Endodermal cell (in vitro differentiated cells): ENCODE data around the gene HACE1. TPM values are rescaled to one million over a fixed set of nuclear protein-coding genes. Genes with fewer than 3 reads are reported as not detected.
A peak's percentile ranks its signal among the peaks of the same experiment; 100 is the strongest.

Source experiments
- DNase-seq: peaks from one replicate; pipeline ENCODE4 v3.0.0-alpha.2; 2017
- H3K27ac ChIP-seq: 2 replicates; pipeline ENCODE4 v1.5.1; 2013; ENCODE audit warnings: mild to moderate bottlenecking, low read depth, low read length, moderate library complexity
- H3K27me3 ChIP-seq: 2 replicates; pipeline ENCODE4 v1.6.1; 2013; ENCODE audit warnings: mild to moderate bottlenecking, low read length, moderate library complexity; ENCODE audit not compliant: insufficient read depth, control insufficient read depth, poor library complexity, severe bottlenecking
- H3K36me3 ChIP-seq: 2 replicates; pipeline ENCODE4 v1.7.0; 2013; ENCODE audit warnings: mild to moderate bottlenecking, low read length, moderate library complexity; ENCODE audit not compliant: control insufficient read depth, insufficient read depth
- H3K4me1 ChIP-seq: one replicate; pipeline ENCODE4 v1.7.0; 2013; ENCODE audit warnings: low read length; ENCODE audit not compliant: control insufficient read depth, insufficient read depth
- H3K4me3 ChIP-seq: 2 replicates; pipeline ENCODE4 v1.5.1; 2013; ENCODE audit warnings: mild to moderate bottlenecking, low read length, moderate library complexity
- H3K9ac ChIP-seq: 2 replicates; pipeline ENCODE4 v1.6.1; 2013; ENCODE audit warnings: mild to moderate bottlenecking, low read length, moderate library complexity; ENCODE audit not compliant: poor library complexity, severe bottlenecking; ENCODE audit errors: extremely low read depth
- H3K9me3 ChIP-seq: 2 replicates; pipeline ENCODE4 v1.6.1; 2013; ENCODE audit warnings: mild to moderate bottlenecking, low read length, moderate library complexity; ENCODE audit not compliant: control insufficient read depth
- H3K27ac Mint-ChIP-seq: 2 replicates; pipeline ENCODE4 v1.8.0; 2020; ENCODE audit warnings: mixed read lengths
- H3K27me3 Mint-ChIP-seq: 2 replicates; pipeline ENCODE4 v1.8.0; 2021; ENCODE audit warnings: mild to moderate bottlenecking, mixed read lengths; ENCODE audit not compliant: insufficient read depth
- H3K36me3 Mint-ChIP-seq: 2 replicates; pipeline ENCODE4 v1.8.0; 2020; ENCODE audit warnings: low read depth, mixed read lengths
- H3K4me1 Mint-ChIP-seq: 2 replicates; pipeline ENCODE4 v1.8.0; 2020; ENCODE audit warnings: mixed read lengths
- H3K4me3 Mint-ChIP-seq: 2 replicates; pipeline ENCODE4 v1.8.0; 2020; ENCODE audit warnings: mild to moderate bottlenecking, moderate library complexity, mixed read lengths
- H3K9me3 Mint-ChIP-seq: 2 replicates; pipeline ENCODE4 v1.8.0; 2020; ENCODE audit warnings: mild to moderate bottlenecking, mixed read lengths
- WGBS, 2 experiments: methylation state at CpG; one replicate each; pipeline versions ENCODE4 v1.1.5 to v1.1.7; 2013; ENCODE audit warnings: missing lambda C conversion rate in 2 of 2, mixed read lengths in 1 of 2; ENCODE audit not compliant: insufficient coverage in 1 of 2, insufficient read length in 1 of 2; 5-methylcytosine and 5-hydroxymethylcytosine counted together
- total RNA-seq, 2 donors: library from RNA; stranded (reverse); fragmentation: NEBNext Ultra II Directional in 1 of 2; extraction: Animal tissue kit (Norgen Biotek cat#: 25700) in 1 of 2; gene quantifications; 2 replicates in 1 of 2; 3 replicates in 1 of 2; pipeline ENCODE4 v1.2.1, GENCODE V29; 2021
- TF ChIP-seq, protein P1 (sequence below): fragments of 200-600 bp; sonication (generic); conservative IDR thresholded peaks from 2 replicates; pipeline ENCODE4 v1.5.0; 2021; ENCODE audit warnings: antibody characterized with exemption, mild to moderate bottlenecking

The HACE1 gene
- total RNA-seq, 2 donors from 2014 or later, result 23.7 to 30.1 TPM

DNA sequence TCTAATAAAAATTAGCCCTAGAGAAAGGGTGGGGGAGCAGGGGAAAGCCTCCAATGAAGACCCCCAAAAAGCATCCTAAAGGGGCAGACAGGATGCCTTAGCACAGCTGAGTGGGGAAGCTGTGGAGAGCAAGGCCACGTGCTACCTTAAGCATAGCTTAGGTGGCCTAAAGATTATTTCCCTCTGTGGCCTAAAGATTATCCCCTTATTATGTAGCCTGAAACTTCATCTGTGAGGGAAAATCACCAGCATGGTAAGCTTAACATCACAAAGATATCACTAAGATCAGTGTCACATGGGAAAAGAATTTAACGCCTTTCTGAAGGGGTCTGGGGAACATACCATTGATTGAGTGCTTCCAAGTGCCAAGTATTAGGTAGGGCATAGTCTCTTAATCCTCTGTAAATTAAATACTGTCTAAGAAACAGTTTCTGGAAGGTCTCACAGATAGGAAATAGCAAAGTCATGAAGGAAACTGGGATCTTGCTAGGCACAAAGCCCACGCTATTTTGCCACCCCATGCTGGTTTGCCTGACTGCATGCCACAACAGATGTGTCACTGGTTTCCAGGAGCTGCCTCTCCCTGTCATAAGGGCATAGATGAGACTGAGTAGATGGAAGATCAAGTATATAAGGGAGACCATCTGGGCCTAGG, 170.0 kb downstream of the HACE1 start:
- 42 to 53% methylated on average over 1 to 3 of the region's 3 CpGs for WGBS, 2 experiments
- Histone ChIP-seq H3K4me1 (peaks cover 5% of the 10 kb centered on the region), H3K36me3 (no peaks in the 10 kb centered on the region), H3K27ac (no peak overlapping the region), H3K9me3 (no peaks in the 10 kb centered on the region), H3K9ac (no peak overlapping the region), H3K4me3 (no peak overlapping the region), H3K27me3 (no peaks in the 10 kb centered on the region)
- H3K9me3 Mint-ChIP-seq, result no peaks in the 10 kb centered on the region
- H3K4me3 Mint-ChIP-seq, result no peak overlapping the region
- TF ChIP-seq, protein P1, sequence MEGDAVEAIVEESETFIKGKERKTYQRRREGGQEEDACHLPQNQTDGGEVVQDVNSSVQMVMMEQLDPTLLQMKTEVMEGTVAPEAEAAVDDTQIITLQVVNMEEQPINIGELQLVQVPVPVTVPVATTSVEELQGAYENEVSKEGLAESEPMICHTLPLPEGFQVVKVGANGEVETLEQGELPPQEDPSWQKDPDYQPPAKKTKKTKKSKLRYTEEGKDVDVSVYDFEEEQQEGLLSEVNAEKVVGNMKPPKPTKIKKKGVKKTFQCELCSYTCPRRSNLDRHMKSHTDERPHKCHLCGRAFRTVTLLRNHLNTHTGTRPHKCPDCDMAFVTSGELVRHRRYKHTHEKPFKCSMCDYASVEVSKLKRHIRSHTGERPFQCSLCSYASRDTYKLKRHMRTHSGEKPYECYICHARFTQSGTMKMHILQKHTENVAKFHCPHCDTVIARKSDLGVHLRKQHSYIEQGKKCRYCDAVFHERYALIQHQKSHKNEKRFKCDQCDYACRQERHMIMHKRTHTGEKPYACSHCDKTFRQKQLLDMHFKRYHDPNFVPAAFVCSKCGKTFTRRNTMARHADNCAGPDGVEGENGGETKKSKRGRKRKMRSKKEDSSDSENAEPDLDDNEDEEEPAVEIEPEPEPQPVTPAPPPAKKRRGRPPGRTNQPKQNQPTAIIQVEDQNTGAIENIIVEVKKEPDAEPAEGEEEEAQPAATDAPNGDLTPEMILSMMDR, result no peak
- H3K27me3 Mint-ChIP-seq, result no peaks in the 10 kb centered on the region
- peak; percentile 83 for DNase-seq
- H3K27ac Mint-ChIP-seq, result peak overlapping the region; percentile 83
- no peaks in the 10 kb centered on the region for H3K36me3 Mint-ChIP-seq
- H3K4me1 Mint-ChIP-seq, result peaks cover 8% of the 10 kb centered on the region

DNA sequence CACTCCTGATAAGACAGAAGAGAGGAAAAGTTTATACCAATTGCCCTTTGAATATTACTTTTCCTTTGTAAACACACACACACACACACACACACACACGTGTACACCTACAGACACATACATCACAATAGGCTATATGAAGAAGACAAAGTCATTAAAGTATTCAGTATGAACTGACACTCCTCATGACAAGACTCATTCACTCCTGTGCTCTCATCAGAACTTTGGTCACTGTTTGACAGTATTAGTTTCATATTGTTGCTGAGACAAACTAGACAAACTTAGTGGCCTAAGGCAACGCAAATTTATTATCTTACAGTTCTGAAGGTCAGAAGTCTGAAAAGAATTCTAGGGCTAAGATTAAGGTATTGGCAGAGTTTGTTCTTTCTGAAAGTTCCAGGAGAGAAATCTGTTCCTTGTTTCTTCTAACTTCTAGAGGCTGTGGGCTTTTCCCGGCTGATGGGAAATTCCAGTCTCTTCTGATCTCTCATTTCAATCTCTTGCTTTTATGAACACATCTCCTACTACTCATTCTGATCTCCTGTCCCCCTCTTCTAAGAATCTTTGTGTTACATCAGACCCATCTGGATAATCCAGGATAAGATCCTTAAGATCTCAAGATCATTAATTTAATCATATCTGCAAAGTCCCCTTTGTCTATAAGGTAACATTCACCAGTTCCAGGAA, 171.3 kb downstream of the HACE1 start:
- WGBS, 2 experiments, result 86 to 90% methylated on average over 2 to 3 of the region's 3 CpGs
- Mint-ChIP-seq H3K27me3 (no peaks in the 10 kb centered on the region), H3K36me3 (no peaks in the 10 kb centered on the region), H3K4me3 (no peak overlapping the region), H3K4me1 (peaks cover 13% of the 10 kb centered on the region), H3K9me3 (no peaks in the 10 kb centered on the region), H3K27ac (no peak overlapping the region)
- no peak for DNase-seq
- Histone ChIP-seq H3K36me3 (no peaks in the 10 kb centered on the region), H3K27ac (no peak overlapping the region), H3K27me3 (no peaks in the 10 kb centered on the region), H3K9ac (no peak overlapping the region), H3K9me3 (no peaks in the 10 kb centered on the region), H3K4me1 (peaks cover 5% of the 10 kb centered on the region), H3K4me3 (no peak overlapping the region)
- TF ChIP-seq, protein P1, result no peak

DNA sequence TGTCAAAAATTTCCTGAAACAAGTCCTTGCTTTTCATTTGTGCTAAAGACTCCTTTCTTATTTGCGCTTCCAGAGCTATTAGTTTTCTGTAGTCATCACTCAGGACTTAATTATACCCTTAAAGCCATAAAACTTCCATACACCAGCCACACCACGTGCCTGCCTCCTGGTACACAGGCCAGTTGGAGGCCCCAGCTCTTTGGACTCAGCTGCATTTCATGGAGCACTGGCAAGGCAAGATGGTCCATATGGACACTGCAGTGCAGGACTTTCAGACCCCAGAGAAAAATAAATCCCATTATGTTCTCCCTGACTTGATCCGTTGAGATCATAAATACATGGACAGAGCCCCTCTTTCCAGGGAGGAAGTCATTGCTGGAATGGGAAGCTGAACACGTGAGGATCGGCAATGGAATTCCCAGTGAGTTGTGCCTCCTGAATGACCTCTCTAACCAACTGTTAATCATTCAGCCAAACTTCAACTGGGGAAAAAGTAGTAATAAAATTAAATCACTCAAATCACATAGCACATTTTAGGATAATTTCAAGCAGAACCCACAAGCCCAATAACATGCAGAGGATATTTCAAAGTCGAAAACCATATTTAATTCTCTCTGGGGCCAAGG, 173.1 kb downstream of the HACE1 start:
- H3K36me3 ChIP-seq, result no peaks in the 10 kb centered on the region
- H3K4me1 ChIP-seq, result peaks cover 5% of the 10 kb centered on the region
- Mint-ChIP-seq H3K4me1 (peaks cover 13% of the 10 kb centered on the region), H3K27me3 (no peaks in the 10 kb centered on the region), H3K9me3 (no peaks in the 10 kb centered on the region), H3K36me3 (no peaks in the 10 kb centered on the region), H3K27ac (no peak overlapping the region), H3K4me3 (no peak overlapping the region)
- TF ChIP-seq, protein P1, result no peak
- no peak overlapping the region for H3K4me3 ChIP-seq
- no peak overlapping the region for H3K9ac ChIP-seq
- DNase-seq, result no peak
- 91 to 100% methylated on average over 4 to 6 of the region's 6 CpGs for WGBS, 2 experiments
- no peak overlapping the region for H3K27ac ChIP-seq
- no peaks in the 10 kb centered on the region for H3K9me3 ChIP-seq
- H3K27me3 ChIP-seq, result no peaks in the 10 kb centered on the region
